Ureter (tissue), 1 donor: ENCODE results near the gene ANXA4. TPM values are rescaled to one million over a fixed set of nuclear protein-coding genes. Genes with fewer than 3 reads are reported as not detected.

ENCODE experiments used
- DNase-seq: peaks from one replicate; pipeline ENCODE4 v3.0.0-alpha.2; 2020; ENCODE audit warnings: low spot score
- total RNA-seq: library from RNA; stranded (reverse); gene quantifications from one replicate; pipeline ENCODE4 v1.2.4, GENCODE V29; 2023
- donor health status: DM: yes; HTN: yes; CAD: no.

The ANXA4 gene
- total RNA-seq, 1 donor from 2014 or later: 169 TPM

GRCh38 chr2:69844560-69844959, 102.6 kb downstream of the ANXA4 start:
- DNase-seq: no peak

- DNase-seq: no peak
These were observed 104.5 kb downstream of the ANXA4 start for GRCh38 chr2:69846182-69847067.

- no peak for DNase-seq
These were observed 105.3 kb downstream of the ANXA4 start for GRCh38 chr2:69847068-69847828.

GRCh38 chr2:69848186-69848790, 106.4 kb downstream of the ANXA4 start:
- DNase-seq: no peak

- no peak for DNase-seq
These were observed 116.3 kb downstream of the ANXA4 start for GRCh38 chr2:69858261-69858660.

GRCh38 chr2:69863298-69863697, 121.4 kb downstream of the ANXA4 start:
- DNase-seq: no peak

Other genes starting within 250 kb of the ANXA4 start
- gene AAK1, start 98.4 kb upstream of the ANXA4 start, total RNA-seq: 97.0 TPM
- gene GMCL1, start 87.5 kb downstream of the ANXA4 start, total RNA-seq: 18.5 TPM
- 34.8 TPM for gene SNRNP27, start 151.8 kb downstream of the ANXA4 start, total RNA-seq
- gene MXD1, start 173.0 kb downstream of the ANXA4 start, total RNA-seq: 11.8 TPM
- 1.7 TPM for gene ASPRV1, start 219.5 kb downstream of the ANXA4 start, total RNA-seq